ENCODE data around the gene AQP1. TPM values are rescaled to one million over a fixed set of nuclear protein-coding genes. Genes with fewer than 3 reads are reported as not detected.

AQP1 gene
- total RNA-seq, 2 donors from 2014 or later: 0.60 to 0.72 TPM

DNA sequence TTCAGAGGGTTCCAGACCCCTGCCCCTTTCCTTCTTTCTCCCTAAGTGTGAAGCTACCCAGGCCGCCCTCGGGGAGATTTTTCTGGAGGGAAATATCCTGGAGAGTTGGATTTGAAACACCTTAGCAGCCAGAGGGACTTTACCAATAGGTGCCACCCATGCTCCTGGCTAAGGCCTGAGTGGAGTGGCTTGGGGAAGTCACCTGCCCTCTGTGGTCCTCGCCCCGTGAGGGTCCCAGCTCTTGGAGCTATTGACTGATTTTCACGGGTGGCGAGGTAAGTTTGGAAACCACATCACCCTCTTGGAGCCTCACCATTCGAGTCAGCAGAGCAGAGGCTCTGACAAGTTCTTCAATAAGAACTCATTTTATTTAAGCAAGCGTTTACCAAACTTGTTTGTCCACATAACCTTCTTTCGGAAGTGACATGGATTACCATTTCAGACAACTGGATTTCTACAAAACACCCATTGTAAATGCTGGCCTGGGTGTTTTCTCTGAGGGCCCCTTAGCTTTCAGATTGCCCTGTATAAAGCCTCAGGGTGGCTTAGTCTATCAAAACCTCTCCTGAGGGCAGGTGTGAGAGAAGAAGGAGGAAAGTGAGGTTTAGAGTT, 20.4 kb downstream of the AQP1 start:
- Mint-ChIP-seq H3K9me3 (peaks cover 0 to 2% of the 10 kb centered on the region in 2 donors), H3K27ac (no peak overlapping the region), H3K4me1 (ENCODE audit: low read depth) (no peaks in the 10 kb centered on the region), H3K4me3 (no peak overlapping the region), H3K36me3 (ENCODE audit: insufficient read depth in 2 of 2) (peaks cover 0 to 4% of the 10 kb centered on the region in 2 donors), H3K27me3 (ENCODE audit: low read depth) (no peaks in the 10 kb centered on the region)
- ATAC-seq (replicated peaks in 1 of 2): no peak
- no peak for DNase-seq

DNA sequence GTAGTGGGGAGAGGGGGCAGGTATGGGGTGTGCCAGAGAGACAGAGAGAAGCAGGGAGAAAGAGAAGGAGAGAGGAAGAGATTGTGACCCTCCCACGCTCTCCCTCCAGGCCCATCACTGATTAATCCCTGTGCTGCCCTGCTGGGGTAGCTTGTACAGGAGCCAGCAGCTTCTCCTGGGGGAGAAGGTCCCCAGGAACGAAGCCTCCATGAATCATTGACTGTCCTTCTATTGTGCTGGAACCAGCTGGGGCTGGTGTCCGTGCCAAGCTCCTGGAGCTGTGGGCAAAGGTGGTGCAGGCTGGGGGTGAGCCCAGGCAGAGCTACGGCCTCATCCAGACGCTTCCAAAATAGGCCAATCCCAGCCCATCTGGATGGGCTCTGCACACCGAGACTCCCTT, 20.9 kb downstream of the AQP1 start:
- peaks cover 0 to 1% of the 10 kb centered on the region in 2 donors for H3K36me3 Mint-ChIP-seq (ENCODE audit: insufficient read depth in 2 of 2)
- no peak overlapping the region for H3K4me3 Mint-ChIP-seq
- ATAC-seq (replicated peaks in 1 of 2): no peak
- DNase-seq: no peak
- no peak overlapping the region for H3K27ac Mint-ChIP-seq
- no peaks in the 10 kb centered on the region for H3K9me3 Mint-ChIP-seq
- peaks cover 4% of the 10 kb centered on the region for H3K27me3 Mint-ChIP-seq (ENCODE audit: low read depth)
- no peaks in the 10 kb centered on the region for H3K4me1 Mint-ChIP-seq (ENCODE audit: low read depth)

DNA sequence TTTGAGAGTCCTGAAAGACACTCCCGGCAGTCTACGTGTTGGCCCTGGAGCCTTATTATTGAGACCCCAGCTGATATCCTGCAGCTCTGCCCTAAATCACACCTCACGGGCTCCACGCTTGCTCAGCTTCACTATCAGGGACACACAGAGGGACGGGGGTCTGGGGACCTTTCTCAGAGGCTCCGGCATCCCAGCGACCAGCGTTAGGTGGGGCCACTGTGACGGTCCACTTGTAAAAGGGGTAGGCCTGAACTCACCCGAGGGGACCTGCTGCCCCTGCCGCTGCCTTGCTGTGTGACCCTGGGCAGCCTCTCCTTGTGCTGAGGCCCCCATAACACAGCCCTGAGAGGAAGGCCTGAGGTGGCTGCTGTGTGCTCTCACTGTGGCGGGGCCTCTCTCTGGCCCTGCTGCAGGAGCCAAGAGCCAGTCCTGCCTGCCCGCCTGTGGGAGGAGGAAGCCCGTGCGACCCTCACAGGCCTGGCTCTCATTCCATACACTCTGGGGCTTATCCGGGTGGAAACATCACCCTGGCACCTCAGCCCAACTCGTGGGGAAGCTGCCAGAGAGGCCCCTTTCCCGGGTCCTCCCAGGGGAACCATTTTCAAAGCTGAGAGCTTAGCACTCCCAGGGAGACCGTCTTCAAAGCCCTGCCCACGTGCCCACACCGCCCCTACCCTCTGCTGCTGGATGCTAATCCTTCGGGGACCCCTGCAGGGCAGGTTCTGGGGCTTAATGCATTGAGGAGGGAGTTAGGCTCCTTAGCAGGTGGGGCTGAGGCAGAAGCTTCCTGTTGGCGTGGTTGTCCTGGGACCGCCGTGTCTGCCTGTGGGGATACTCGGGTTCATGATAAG, 21.7 kb downstream of the AQP1 start:
- H3K36me3 Mint-ChIP-seq (ENCODE audit: insufficient read depth in 2 of 2): no peaks in the 10 kb centered on the region
- DNase-seq (no peak), ATAC-seq (replicated peaks in 1 of 2) (no peak)
- H3K27me3 Mint-ChIP-seq (ENCODE audit: low read depth): peaks cover 7% of the 10 kb centered on the region
- no peaks in the 10 kb centered on the region for H3K4me1 Mint-ChIP-seq (ENCODE audit: low read depth)
- no peak overlapping the region for H3K27ac Mint-ChIP-seq
- H3K4me3 Mint-ChIP-seq: no peak overlapping the region
- no peaks in the 10 kb centered on the region for H3K9me3 Mint-ChIP-seq

DNA sequence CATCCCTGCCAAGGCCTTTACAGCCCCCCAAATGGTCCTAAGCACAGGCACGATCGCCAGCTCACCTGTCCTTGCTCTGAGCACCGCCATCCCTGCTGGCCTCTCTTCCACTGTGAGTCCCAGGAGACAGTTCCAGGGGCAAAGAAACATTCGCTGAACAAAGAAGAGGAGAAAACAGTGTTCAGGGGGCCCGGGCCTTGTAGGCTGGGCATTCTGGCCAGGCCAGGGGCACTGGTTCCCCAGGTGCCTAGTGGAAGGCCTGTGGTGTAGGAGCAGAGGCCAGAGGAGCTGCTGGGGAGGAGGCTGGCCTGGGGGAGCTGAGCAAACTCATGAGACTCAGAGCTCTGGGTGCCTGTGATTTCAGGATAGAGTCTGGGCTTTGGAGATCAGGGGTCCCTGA, 22.6 kb downstream of the AQP1 start:
- DNase-seq (no peak), ATAC-seq (replicated peaks in 1 of 2) (no peak)
- H3K9me3 Mint-ChIP-seq: no peaks in the 10 kb centered on the region
- peaks cover 8% of the 10 kb centered on the region for H3K27me3 Mint-ChIP-seq (ENCODE audit: low read depth)
- no peaks in the 10 kb centered on the region for H3K4me1 Mint-ChIP-seq (ENCODE audit: low read depth)
- H3K27ac Mint-ChIP-seq: no peak overlapping the region
- H3K36me3 Mint-ChIP-seq (ENCODE audit: insufficient read depth in 2 of 2): no peaks in the 10 kb centered on the region
- no peak overlapping the region for H3K4me3 Mint-ChIP-seq

DNA sequence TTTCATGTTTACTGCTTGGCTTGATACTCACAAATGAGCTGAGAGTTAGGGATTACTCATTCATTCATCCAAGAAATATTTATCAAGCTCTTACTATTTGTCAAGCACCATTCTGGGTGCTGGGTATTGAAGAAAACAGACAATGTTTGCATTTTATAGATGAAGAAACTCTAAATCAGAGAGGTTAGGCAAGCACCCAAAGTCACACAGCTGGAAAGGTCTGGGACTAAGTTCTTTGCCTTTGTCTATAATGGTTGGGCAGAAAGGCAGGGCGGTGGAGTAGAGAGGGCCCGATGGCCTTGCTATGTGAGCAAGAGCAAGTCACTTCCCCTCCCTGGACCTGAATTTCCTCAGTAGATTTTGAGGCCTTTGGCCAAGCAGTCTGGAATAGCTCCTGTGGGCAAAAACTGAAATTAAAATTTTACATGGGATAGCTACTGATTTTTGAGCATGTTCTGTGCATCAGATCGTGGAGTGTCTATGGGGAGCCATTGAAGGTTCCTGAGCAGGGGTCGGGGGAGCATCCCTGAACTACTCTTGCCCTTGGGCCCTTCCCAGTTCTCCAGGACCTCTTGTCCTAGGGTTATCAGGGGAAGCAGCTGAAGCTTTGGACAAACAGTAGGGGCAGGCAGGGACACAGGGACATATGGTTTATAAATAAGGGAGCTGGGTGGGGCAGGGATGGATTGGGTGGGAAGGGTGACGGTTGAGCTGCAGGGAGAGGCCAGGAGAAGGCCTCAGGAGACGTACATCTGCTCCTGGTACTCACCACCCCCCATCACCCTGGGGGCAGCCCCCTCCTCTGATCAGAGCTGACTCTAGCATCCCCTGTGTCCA, 23.3 kb downstream of the AQP1 start:
- DNase-seq (no peak), ATAC-seq (replicated peaks in 1 of 2) (no peak)
- no peaks in the 10 kb centered on the region for H3K4me1 Mint-ChIP-seq (ENCODE audit: low read depth)
- H3K4me3 Mint-ChIP-seq: no peak overlapping the region
- H3K36me3 Mint-ChIP-seq (ENCODE audit: insufficient read depth in 2 of 2): no peaks in the 10 kb centered on the region
- no peak overlapping the region for H3K27ac Mint-ChIP-seq
- peaks cover 13% of the 10 kb centered on the region for H3K27me3 Mint-ChIP-seq (ENCODE audit: low read depth)
- H3K9me3 Mint-ChIP-seq: no peaks in the 10 kb centered on the region

DNA sequence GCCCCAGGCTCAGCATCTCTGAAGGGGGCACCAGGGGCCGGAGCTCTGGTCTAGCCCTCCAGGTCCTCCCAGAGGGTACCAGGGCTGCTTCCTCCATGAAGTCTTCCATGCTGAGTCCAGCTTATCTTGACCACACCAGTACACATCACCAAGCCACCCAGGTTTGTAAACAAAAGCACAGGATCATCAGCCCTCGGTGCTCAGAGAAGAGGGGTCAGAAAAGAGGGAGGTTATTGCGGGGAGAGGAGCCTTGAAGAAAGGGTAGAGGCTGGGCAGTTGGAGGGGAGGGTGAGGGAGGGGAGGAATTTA, 23.9 kb downstream of the AQP1 start:
- Mint-ChIP-seq H3K27ac (no peak overlapping the region), H3K4me3 (no peak overlapping the region), H3K36me3 (ENCODE audit: insufficient read depth in 2 of 2) (no peaks in the 10 kb centered on the region), H3K4me1 (ENCODE audit: low read depth) (no peaks in the 10 kb centered on the region), H3K27me3 (ENCODE audit: low read depth) (peaks cover 13% of the 10 kb centered on the region), H3K9me3 (no peaks in the 10 kb centered on the region)
- DNase-seq: no peak
- ATAC-seq (replicated peaks in 1 of 2): no peak

DNA sequence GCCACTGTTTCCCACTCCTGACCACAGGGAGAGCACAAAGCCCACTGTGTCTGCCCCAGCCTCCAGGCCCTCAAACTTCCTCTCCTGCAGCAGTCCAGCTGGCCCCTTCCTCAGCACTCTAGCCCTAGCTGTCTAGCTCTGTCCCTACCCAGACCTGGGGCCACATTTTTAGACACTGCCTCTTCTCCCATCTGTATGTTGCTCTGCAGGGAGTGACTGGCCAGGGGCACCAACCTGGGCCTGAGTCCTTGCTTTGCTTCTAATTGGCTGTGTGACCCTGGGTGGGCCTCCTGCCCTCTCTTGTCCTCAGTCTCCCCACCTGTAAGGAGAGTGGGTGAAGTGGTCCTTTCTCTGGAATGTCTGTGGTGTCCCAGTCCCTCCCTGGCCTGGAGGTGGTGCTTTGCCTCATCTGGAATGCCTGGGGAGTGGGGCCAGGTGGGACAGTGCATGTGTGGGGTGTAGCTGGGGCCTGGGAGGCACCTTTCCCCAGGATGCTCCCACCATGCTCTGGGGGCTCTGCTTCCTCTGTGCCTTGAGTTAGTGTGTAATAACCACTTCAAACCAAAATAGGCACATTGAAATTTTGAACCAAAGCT, 25.1 kb downstream of the AQP1 start:
- Mint-ChIP-seq H3K27me3 (ENCODE audit: low read depth) (peaks cover 20% of the 10 kb centered on the region), H3K4me1 (ENCODE audit: low read depth) (no peaks in the 10 kb centered on the region), H3K9me3 (no peaks in the 10 kb centered on the region), H3K27ac (no peak overlapping the region), H3K36me3 (ENCODE audit: insufficient read depth in 2 of 2) (no peaks in the 10 kb centered on the region), H3K4me3 (no peak overlapping the region)
- DNase-seq (no peak), ATAC-seq (replicated peaks in 1 of 2) (no peak)

DNA sequence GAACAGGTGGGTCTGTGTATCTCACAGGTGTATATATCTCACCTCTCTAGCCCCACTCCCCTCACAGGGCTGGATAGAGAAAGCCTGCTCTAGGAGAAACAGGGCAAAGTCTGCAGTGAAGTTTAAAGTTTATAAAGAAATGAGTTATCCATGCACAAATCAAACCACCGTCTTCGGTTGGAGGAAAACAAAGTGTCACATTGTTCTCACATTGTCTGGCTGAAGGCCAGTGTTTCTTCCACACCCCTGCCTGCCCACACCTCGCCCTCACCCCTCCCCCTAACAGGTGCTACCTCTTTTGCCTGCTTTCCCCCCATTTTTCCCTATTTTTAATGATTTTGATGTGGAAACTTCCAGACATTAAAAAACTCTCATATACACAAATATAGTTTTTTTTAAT, 25.8 kb downstream of the AQP1 start:
- Mint-ChIP-seq H3K4me3 (no peak overlapping the region), H3K9me3 (no peaks in the 10 kb centered on the region), H3K27ac (no peak overlapping the region), H3K36me3 (ENCODE audit: insufficient read depth in 2 of 2) (no peaks in the 10 kb centered on the region), H3K4me1 (ENCODE audit: low read depth) (no peaks in the 10 kb centered on the region), H3K27me3 (ENCODE audit: low read depth) (peaks cover 27% of the 10 kb centered on the region)
- DNase-seq (no peak), ATAC-seq (replicated peaks in 1 of 2) (no peak)

DNA sequence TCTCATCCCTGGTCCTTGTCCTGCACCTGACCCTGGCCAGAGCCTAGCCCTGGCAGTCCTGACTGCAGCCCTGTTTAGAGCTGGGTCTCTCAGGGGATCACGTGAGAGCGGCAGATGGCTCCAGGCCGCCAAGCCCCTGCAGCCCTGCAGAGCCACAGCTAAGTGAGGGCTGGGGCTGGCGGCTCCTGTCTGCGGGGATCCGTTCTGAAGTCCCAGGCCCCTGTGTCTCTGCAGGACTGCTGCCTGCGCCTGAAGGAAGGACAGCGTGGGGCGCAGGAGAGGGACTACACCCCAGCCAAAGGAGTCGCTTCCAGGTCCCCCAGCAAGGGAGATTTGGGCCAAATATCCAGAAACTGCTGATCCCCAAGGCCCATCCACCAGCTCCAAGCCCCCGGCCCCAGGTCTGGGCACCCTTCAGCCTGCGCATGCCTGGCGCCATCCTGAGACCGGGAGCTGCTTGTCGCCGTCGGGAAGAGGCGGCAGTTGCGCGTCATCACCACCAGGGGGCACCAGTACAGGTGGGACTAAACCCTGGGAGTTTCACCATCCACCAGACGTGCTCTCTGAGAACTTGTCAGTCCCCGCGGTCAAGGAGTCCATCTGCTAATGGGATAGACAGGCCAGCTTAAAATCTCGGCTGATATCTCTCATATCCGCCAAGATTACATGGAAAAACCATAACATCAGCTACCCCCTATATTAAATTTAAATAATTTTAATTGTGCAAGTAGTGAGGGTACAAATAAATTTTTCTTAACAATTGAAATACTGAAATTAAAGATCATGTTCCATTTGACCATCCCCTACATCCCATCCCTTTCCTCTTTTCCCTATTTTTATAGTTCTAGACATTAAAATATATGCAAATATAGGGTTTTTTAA, 27.0 kb downstream of the AQP1 start:
- Mint-ChIP-seq H3K36me3 (ENCODE audit: insufficient read depth in 2 of 2) (no peaks in the 10 kb centered on the region), H3K4me1 (ENCODE audit: low read depth) (no peaks in the 10 kb centered on the region), H3K27ac (no peak overlapping the region), H3K27me3 (ENCODE audit: low read depth) (peaks cover 28% of the 10 kb centered on the region), H3K9me3 (no peaks in the 10 kb centered on the region), H3K4me3 (no peak overlapping the region)
- ATAC-seq (replicated peaks in 1 of 2) (peak; percentile 57 to 68), DNase-seq (peak; percentile 72 to 77)

DNA sequence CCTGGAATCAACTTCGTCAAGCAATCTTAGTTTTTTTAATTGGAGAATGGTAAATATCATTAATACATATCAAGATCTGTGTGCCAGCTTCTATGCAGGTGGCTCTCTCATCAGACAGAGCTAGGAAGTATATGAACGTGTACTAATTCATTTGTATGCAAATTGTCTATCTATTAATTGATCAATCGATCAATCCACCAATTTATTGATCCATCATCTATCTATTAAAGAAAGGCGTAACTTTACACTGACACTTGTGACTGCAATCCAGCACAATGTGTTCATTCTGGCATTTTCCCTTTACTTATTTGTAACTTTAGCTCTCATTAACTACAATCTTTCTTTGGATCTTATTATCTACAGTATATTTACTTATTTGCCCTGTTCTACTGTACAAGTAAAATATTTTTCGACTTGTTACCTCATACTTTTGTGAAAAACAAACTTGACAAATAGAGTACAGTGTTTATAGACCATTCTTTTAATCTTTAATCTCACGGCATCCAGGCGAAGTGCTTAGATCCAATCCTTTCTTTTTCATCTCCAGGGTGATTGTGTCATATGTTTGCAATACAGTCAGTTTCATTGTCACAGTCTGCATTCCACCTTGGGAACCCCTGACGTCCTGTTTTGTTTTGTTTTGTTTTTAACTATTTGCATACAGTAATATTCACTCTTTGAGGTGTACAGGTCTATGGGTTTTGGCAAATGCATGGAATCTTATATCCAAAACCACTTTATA, 30.1 kb downstream of the AQP1 start:
- DNase-seq (no peak), ATAC-seq (replicated peaks in 1 of 2) (no peak)
- H3K27ac Mint-ChIP-seq: no peak overlapping the region
- H3K4me3 Mint-ChIP-seq: no peak overlapping the region
- H3K4me1 Mint-ChIP-seq (ENCODE audit: low read depth): no peaks in the 10 kb centered on the region
- peaks cover 35% of the 10 kb centered on the region for H3K27me3 Mint-ChIP-seq (ENCODE audit: low read depth)
- H3K36me3 Mint-ChIP-seq (ENCODE audit: insufficient read depth in 2 of 2): peaks cover 0 to 1% of the 10 kb centered on the region in 2 donors
- peaks cover 2% of the 10 kb centered on the region in 2 donors for H3K9me3 Mint-ChIP-seq

DNA sequence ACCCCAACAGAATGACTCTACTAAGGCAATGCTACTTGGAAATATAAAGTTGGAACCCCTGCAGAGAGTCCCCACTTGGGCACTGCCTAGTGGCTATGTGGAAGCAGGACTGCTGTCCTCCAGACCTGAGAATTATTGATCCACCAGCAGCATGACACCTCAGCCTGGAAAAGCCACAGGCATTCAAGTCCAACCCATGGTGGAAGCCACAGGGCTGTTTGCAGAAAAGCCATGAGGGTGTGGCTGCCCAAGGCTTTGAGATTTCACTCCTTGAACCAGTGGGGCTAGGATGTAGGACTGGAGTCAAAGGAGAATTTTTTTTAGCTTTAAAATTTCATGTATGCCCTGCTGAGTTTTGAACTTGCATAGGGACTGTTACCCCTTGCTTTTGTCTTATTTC, 38.5 kb downstream of the AQP1 start:
- Mint-ChIP-seq H3K36me3 (ENCODE audit: insufficient read depth in 2 of 2) (peaks cover under 1 to 1% of the 10 kb centered on the region in 2 donors), H3K4me1 (ENCODE audit: low read depth) (no peaks in the 10 kb centered on the region), H3K27me3 (ENCODE audit: low read depth) (peaks cover 14% of the 10 kb centered on the region), H3K27ac (no peak overlapping the region), H3K4me3 (no peak overlapping the region), H3K9me3 (peaks cover 0 to 10% of the 10 kb centered on the region in 2 donors)
- DNase-seq (no peak), ATAC-seq (replicated peaks in 1 of 2) (no peak)

DNA sequence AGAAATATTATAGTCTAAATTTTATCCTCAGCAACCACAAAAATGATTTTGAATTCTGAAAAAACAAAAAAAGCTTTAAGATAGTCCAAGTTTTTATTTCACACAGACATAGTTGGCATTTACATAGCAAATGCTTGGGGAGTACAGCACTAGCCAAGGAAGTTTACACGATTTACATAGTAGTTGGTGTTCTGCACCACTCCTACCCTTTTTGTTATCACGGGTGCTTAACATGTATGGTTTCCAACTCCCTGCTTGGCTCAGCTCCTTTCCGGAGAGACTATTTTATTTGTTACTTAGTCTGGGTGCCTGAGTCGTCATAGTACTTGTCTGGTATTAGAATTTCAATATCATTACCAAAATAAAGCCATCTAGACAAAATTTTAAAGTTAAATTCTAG, 43.3 kb downstream of the AQP1 start:
- Mint-ChIP-seq H3K4me3 (no peak overlapping the region), H3K9me3 (peaks cover 5 to 8% of the 10 kb centered on the region in 2 donors), H3K4me1 (ENCODE audit: low read depth) (no peaks in the 10 kb centered on the region), H3K36me3 (ENCODE audit: insufficient read depth in 2 of 2) (peaks cover 0 to 1% of the 10 kb centered on the region in 2 donors), H3K27me3 (ENCODE audit: low read depth) (peaks cover 29% of the 10 kb centered on the region), H3K27ac (no peak overlapping the region)
- no peak for DNase-seq
- ATAC-seq (replicated peaks in 1 of 2): no peak

Measured in activated T-cell treated with anti-CD3 and anti-CD28 coated beads, Interleukin-2, amount 50 U/mL, for 72 hours (primary cell).